Right lobe of liver (tissue), 6 donors: ENCODE measurements around the gene GPRIN3. TPM values are rescaled to one million over a fixed set of nuclear protein-coding genes. Genes with fewer than 3 reads are reported as not detected.

Experiments used
- ATAC-seq, 4 donors: fragments of 200-7000 bp; cut with Tn5 transposase; one replicate each; pipeline ENCODE4 v1.9.1; 2020; ENCODE audit warnings: mild to moderate bottlenecking in 4 of 4, moderate library complexity in 4 of 4
- DNase-seq, 3 donors: peaks; one replicate each; pipeline ENCODE4 v3.0.0-alpha.2; 2020
- H3K27ac ChIP-seq, 3 donors: fragments of 200-600 bp; one replicate each; pipeline ENCODE4 v1.8.0; 2022
- H3K27me3 ChIP-seq, 2 donors: fragments of 200-600 bp; one replicate each; pipeline ENCODE4 v1.8.0; 2022
- H3K36me3 ChIP-seq, 4 donors: fragments of 200-600 bp; sonication (generic) in 1 of 4; one replicate each; pipeline versions ENCODE4 v1.5.1 to v1.8.0; 2017 to 2022; ENCODE audit warnings: control low read depth in 1 of 4
- H3K4me1 ChIP-seq, 4 donors: fragments of 200-600 bp; sonication (generic) in 1 of 4; one replicate each; pipeline versions ENCODE4 v1.5.1 to v1.8.0; 2017 to 2022; ENCODE audit warnings: control low read depth in 1 of 4
- H3K4me3 ChIP-seq, 3 donors: fragments of 200-600 bp; one replicate each; pipeline ENCODE4 v1.8.0; 2022
- H3K9me3 ChIP-seq, 4 donors: fragments of 200-600 bp; sonication (generic) in 1 of 4; one replicate each; pipeline versions ENCODE4 v1.5.1 to v1.8.0; 2017 to 2022; ENCODE audit warnings: control low read depth in 1 of 4
- CTCF ChIP-seq, 4 donors: fragments of 200-600 bp in 3 of 4; fragments of 450-650 bp in 1 of 4; IDR thresholded peaks; one replicate each; pipeline versions ENCODE4 v1.5.1 to v1.8.0; 2016 to 2022; ENCODE audit warnings: antibody characterized with exemption in 4 of 4, mild to moderate bottlenecking in 2 of 4
- POLR2A ChIP-seq: fragments of 450-650 bp; IDR thresholded peaks from one replicate; pipeline ENCODE4 v1.6.1; 2017; ENCODE audit warnings: antibody characterized with exemption, mild to moderate bottlenecking
- WGBS: methylation state at CpG from one replicate; pipeline ENCODE4 v1.1.6; 2018; ENCODE audit warnings: low coverage, low lambda C conversion rate; ENCODE audit not compliant: insufficient coverage; ENCODE audit errors: missing lambda C conversion rate; 5-methylcytosine and 5-hydroxymethylcytosine counted together
- intact Hi-C, 2 donors: fragments of 100-400 bp; cut with DNase I; formaldehyde crosslinking; loops; one replicate each; pipeline versions ENCODE4 v1.11.2 to v1.14.1; 2022
- total RNA-seq, 6 experiments: library from RNA; depleted of rRNA in 2 of 6; stranded (reverse); fragments of >200 nt in 2 of 6; fragmentation: NEBNext Ultra II Directional in 3 of 6; extraction: Animal tissue kit (Norgen Biotek cat#: 25700) in 3 of 6; gene quantifications; one replicate each; pipeline versions ENCODE4 v1.1.0 to v1.2.4, GENCODE V29; 2016 to 2023
- donor health status: DM: no; HTN: yes; CAD: no.
- donor health status: DM: no; HTN: no; CAD: no.
- donor health status: DM: no; HTN: no; CAD: no.
- donor health status: DM: no; HTN: yes; CAD: no.
- donor health status: DM: no; HTN: yes; CAD: no.

GPRIN3 gene
- total RNA-seq, 6 experiments from 2014 or later: 0.29 to 7.9 (median 3.9) TPM

- Histone ChIP-seq H3K36me3 (no peaks in the 10 kb centered on the region), H3K27ac (no peak overlapping the region), H3K4me1 (no peaks in the 10 kb centered on the region), H3K27me3 (no peaks in the 10 kb centered on the region), H3K4me3 (no peak overlapping the region), H3K9me3 (no peaks in the 10 kb centered on the region)
- TF ChIP-seq POLR2A (no peak), CTCF (IDR thresholded peaks at IDR 0.05) (no peak)
- DNase-seq (no peak), ATAC-seq (no peak)
- intact Hi-C loops: no loop called here
- WGBS: 57% methylated on average over 2 of the region's 2 CpGs
Measured at GRCh38 chr4:89337681-89338080, 30.1 kb upstream of the GPRIN3 start.

DNA sequence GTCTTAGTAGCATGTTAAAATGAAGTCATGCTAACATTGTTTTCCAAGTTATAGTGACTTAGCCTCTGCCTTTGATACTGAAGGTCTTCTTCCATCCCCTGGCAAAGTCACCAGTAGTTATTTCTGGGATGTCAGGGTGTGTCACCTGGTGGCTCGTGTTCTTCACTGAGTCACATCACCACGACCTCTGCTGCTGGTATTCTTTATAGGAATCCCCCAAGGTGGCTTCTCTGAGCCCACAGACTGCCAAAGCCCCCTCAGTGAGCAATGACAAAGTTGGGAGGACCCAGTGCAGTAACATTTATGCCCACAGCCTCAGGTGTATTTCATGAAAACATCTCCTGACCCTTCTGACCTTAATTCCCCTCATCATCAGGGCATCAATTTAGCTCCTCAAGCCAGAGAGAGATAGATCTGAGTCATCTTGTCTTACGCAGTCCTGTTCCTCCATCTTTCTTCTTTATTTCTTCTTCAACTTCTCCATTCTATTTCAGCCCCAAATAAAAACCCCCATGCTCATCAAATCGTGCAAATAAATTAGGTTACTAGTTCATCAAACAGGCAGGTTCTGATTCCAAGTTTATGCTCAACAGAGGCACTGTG, 29.3 kb upstream of the GPRIN3 start:
- ATAC-seq (no peak), DNase-seq (no peak)
- Histone ChIP-seq H3K27ac (no peak overlapping the region), H3K4me3 (no peak overlapping the region), H3K4me1 (no peaks in the 10 kb centered on the region), H3K9me3 (no peaks in the 10 kb centered on the region), H3K36me3 (no peaks in the 10 kb centered on the region), H3K27me3 (no peaks in the 10 kb centered on the region)
- WGBS: 51% methylated on average over 4 of the region's 4 CpGs
- TF ChIP-seq CTCF (IDR thresholded peaks at IDR 0.05) (no peak), POLR2A (no peak)
- intact Hi-C loops: no loop called here

DNA sequence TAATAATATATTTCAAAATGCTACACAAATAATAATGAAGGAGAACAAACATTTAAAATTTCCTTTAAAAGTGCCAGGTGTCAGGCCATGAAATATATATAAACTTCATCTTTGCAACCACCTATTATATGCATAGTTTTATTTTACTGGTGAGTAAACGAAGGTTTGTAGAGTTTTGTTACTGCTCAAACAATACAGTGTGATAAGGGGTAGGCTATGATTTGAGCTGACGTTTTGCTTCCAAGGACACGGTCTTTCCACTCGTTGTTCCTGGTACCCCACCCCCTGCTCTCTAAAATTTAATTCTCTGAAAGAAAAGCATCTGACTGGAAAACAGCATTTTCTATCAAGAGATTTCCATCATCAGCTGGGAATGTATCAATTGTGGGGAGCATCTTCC, 27.2 kb upstream of the GPRIN3 start:
- Histone ChIP-seq H3K27ac (no peak overlapping the region), H3K9me3 (no peaks in the 10 kb centered on the region), H3K27me3 (no peaks in the 10 kb centered on the region), H3K4me3 (no peak overlapping the region), H3K36me3 (no peaks in the 10 kb centered on the region), H3K4me1 (no peaks in the 10 kb centered on the region)
- intact Hi-C loops: no loop called here
- ATAC-seq: no peak
- no peak for DNase-seq
- 32% methylated on average over 4 of the region's 4 CpGs for WGBS
- TF ChIP-seq POLR2A: no peak
- no peak for TF ChIP-seq CTCF (IDR thresholded peaks at IDR 0.05)

- Histone ChIP-seq H3K27me3 (no peaks in the 10 kb centered on the region), H3K9me3 (no peaks in the 10 kb centered on the region), H3K4me1 (no peaks in the 10 kb centered on the region), H3K27ac (no peak overlapping the region), H3K36me3 (no peaks in the 10 kb centered on the region), H3K4me3 (no peak overlapping the region)
- TF ChIP-seq POLR2A: no peak
- TF ChIP-seq CTCF (IDR thresholded peaks at IDR 0.05): no peak
- DNase-seq (no peak), ATAC-seq (peak in 1 of 4 donors; percentile 17)
- intact Hi-C loops: no loop called here
Measured at GRCh38 chr4:89334311-89334710, 26.7 kb upstream of the GPRIN3 start.
